GM19099 (cell line): Measurements from ENCODE around the gene SNAP25.

Source experiments
- POLR2A ChIP-seq: IDR thresholded peaks from 3 replicates; pipeline ENCODE4 v1.6.1; 2011; ENCODE audit warnings: low read depth; ENCODE audit not compliant: insufficient read length; ENCODE audit errors: extremely low read depth

SNAP25 gene

DNA sequence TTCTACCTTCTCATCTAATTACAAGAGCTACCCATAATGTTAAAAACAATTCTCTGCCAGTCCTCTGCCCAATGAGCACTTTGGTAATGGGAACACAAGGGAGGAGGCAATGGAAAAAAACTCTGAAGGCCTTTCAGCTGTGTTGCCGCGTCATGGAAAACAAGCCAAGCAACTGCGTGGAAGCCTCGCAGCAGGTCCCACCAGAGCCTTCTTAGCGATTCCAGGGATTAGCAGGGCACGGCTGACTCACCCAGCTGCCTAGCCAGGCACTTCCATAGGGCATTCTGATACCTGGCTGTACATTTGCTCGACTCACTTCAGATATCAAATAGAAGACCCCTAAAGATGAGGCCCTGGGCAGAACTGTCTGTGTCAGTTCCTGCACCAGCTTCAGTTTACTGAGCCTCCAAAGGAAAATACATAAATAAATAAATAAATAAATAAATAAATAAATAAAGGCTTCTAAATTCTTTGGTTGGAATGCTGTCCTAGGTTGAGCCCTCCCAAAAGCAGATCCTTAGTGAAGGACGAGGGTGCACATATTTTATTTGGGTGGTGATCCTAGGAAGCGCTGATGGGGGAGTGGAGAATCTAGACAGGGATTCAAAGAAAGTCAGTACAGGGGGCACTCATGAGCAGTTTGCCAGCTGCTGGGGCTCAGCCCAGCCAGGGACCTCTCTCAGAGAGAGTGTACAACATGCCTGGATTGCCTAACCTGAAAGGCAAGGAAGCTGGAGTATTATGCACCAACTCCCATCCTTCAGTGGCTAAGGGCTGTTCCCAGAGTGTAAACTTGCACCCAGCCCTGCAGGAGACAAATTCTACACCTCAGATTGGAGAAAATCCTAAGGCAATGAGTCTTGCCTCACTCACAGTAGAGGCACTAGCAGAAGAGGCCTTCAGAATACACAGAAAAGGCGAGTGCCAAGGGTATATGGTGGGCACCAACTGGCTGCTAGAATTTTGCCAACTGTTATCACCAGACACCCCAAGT, 18.2 kb downstream of the SNAP25 start:
- no peak for TF ChIP-seq POLR2A

DNA sequence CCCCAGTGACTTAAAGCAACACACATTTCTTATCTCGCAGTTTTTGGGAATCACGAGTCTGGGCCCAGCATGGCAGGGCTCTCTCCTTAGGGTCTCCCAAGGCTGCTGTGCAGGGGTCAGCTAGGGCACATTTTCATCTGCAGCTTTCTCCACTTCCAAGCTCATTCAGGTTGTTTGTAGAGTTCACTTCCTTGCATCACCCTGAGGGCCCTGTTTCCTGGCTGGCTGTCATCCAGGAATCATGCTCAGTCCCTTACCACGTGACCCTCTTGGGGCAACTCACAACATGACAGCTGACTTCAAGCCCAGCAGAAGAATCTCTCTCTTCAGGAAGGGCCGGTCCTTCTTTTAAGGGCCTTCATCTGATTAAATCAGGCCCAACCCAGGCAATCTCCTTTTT, 21.3 kb downstream of the SNAP25 start:
- TF ChIP-seq POLR2A, result no peak

DNA sequence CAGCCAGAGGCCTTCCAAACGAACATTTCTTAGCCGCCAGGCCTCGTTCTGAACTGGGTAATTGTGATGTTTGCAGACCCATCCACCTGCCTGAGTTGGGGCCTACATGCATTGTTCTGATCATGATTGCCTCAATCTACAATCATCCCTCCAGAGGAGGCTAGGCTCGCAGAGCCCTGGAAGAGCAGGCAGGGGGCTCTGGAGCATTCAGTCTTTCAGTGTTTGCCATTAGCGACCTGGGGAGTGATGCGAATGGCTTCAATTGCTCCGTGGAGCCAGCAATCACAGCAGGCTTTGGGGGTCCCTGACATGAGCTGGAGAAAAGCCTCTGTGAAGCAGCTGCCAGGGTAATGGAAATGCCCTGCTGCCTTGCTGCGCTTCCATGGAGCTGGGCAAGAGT, 22.0 kb downstream of the SNAP25 start:
- TF ChIP-seq POLR2A, result no peak

DNA sequence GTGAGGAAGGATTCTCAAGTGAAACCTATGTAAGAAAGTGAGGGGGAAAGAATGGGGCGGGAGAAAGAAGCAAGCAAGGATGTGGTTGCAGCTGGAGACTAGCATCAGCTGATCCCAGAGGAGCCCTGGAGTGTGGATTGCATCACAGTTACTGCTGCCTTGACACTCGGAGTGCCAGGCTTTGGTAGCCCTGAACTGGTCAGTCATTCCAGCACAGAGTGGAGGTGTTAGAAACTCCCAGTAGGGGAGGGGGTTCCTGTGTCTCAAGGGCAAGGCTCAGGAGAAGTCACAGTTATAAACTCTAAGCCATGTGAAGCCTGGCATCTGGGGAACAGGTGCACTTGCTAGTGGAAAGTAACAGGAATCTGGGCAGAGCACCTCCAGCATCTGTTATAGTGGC, 23.5 kb downstream of the SNAP25 start:
- TF ChIP-seq POLR2A, result no peak

DNA sequence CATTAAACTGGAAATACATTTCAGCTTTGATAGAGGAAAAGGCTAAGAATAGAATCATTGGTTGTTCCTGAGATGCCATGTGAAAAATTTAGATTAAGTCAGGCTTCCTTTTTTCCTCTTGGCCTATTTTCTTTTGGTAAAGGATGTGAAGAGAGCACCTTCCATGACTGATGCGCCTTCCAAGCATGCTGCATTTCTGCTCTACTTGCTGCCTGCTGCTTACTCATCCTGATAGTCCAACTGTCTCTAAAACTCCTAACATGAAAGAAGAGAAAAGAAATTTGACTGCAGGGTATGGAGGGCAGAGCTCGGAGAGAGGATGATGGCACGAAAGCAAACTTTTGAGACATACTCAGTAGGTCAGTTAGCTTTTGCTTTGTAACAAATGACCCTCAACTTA, 28.8 kb downstream of the SNAP25 start:
- TF ChIP-seq POLR2A, result no peak

DNA sequence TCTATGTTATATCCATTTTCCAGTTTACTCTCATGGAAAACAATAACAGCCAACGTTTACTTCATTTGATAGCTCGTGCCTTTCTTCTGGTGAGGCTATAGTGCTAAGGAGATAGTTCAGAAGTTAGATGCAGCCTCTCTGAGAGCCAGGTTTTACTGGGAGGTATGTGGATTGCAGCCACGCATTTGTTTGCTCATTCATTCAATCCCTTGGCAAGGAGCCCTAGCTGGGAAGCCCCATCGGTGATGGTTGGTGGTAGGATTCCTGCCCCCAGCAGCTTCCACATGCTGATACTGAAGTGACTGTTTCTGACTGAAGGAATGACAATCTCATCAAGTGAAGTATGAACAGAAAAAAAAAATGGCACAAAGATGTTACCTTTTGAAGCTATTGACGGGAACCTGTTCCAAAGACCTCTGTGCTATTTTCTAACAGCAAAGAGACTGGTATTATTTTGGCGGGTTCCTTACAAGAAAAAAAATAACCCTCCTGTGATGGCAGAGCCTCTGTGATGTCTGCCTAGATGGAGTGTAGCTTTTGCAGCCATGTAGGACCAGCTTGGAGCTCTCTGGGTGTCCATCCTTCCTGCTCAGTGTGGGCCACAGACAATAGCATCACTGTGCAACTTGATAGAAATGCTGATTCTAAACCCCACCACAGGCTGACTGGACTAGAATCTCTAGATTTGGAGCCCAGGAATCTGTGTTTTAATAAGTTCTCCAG, 30.6 kb downstream of the SNAP25 start:
- no peak for TF ChIP-seq POLR2A

DNA sequence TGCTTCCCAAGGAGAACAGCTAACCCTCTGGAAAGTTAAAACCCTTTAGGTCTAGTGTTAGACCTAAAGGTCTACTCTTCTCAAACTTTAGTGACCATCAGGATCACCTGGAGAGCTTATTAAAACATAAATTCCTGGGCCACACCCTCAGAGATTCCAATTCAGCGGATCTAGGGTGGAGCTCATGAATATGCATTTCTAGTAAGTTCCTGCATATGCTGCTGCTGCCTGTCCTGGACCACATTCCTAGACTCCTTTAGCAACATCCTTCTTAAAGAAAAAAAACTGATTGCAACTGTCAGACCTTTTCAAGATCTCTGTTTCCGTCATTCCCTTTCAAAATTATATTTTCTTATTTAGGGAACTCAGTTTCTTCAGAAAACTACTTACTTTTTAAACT, 31.2 kb downstream of the SNAP25 start:
- TF ChIP-seq POLR2A, result no peak

DNA sequence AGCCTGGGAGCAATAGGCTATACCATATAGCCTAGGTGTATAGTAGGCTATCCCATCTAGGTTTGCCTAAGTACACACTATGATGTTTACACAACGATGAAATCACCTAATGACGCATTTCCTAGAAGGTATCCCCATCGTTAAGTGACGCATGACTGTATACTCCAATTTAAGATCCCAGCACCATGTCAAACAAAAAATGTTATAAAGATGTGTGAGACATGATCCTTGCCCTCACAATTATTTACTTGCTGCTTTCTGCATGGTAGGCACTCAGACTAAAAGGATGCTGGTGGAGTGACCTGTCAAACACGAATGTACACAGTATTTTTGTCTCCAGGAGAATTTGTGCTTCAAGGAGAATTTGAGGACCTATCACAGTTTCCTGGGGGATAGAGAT, 32.3 kb downstream of the SNAP25 start:
- TF ChIP-seq POLR2A, result no peak

DNA sequence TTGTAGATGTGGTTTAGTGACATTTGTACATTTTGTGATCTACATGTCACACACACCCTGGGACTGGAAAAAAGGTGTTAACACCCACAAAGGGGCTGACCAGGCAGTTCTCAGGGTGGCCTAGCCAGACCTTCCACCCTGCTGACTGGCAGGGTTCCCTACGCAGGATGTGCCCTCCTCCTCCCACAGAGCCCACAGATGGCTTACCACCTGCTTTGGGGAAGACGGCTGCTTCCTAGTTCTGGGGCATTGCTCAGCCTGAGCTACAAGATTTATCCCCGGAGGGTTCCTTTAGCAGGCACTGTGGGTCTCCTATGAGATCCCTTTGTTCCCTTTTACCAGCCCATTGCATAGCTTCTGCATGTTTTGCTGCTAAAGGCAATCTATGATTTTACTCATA, 35.1 kb downstream of the SNAP25 start:
- TF ChIP-seq POLR2A, result no peak

DNA sequence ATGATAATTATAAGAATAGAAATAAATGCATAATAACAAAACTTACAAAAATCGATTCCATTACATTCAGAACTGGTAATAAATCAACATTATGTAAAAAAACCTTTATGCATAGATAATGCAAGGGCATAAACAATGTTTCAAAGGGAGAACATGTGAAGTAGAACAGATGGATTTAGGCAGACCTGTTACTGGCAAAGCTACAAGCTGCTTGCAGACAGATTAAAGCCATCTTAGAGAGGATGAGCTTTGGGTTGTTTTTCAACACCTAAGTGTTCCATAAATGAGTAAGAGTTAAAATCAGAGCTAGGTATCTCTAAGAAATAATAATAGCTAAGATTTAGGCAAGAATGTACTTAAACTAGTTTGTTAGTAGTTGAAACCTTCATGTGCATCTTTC, 37.2 kb downstream of the SNAP25 start:
- TF ChIP-seq POLR2A, result no peak

DNA sequence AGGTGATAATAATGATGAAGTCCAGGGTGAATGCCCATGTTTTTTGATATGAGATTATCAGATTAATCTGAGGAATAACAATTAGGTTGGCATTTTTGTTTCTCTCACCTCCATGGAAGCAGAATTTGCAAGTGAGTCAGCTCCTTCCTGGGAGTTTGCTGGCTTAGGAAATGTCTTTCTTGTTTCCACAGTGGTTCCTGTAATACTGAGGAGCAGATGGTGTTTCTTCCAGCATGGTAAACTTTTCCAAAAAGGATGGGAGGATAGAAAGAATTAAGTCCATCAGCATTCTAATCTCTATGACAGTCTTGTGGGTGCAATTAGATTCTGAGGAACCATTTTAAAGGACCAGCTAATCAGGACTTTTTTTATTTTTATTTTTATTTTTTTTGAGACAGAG, 40.5 kb downstream of the SNAP25 start:
- no peak for TF ChIP-seq POLR2A

DNA sequence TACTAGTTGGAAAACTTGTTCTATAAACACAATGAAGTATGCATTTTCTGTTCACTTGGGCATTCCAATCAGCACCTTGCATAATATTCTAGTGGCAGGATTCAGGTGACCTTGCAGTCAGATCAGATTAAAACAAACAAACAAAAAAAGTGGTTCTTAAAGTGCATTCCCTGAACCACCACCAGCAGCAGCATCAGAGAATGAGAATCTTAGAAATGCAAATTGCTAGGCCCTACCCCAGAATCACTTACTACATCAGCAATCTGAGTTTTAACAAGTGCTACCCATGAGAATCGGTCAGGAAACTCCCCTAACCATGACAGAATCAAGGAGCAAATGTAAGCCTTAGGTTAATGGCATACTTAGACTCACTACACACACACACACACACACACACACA, 41.7 kb downstream of the SNAP25 start:
- TF ChIP-seq POLR2A, result no peak

DNA sequence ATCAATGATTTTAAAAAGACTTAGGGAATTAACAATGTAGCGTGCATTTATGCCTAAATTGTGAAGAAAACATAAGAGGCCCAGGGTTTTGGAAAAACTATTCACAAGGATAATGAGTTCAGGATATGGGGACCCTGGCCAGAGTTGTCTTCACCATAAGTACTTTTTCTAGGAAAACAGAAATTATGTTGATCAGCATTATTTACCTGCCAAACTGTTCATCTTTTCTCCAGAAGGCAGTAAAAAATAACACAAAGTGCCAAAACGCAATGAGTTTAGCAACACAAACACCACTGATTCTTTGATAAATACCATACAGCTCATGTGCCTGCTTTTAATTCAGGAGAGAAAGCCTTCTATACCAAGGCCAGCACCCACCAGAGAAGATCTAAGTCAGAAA, 43.1 kb downstream of the SNAP25 start:
- no peak for TF ChIP-seq POLR2A

DNA sequence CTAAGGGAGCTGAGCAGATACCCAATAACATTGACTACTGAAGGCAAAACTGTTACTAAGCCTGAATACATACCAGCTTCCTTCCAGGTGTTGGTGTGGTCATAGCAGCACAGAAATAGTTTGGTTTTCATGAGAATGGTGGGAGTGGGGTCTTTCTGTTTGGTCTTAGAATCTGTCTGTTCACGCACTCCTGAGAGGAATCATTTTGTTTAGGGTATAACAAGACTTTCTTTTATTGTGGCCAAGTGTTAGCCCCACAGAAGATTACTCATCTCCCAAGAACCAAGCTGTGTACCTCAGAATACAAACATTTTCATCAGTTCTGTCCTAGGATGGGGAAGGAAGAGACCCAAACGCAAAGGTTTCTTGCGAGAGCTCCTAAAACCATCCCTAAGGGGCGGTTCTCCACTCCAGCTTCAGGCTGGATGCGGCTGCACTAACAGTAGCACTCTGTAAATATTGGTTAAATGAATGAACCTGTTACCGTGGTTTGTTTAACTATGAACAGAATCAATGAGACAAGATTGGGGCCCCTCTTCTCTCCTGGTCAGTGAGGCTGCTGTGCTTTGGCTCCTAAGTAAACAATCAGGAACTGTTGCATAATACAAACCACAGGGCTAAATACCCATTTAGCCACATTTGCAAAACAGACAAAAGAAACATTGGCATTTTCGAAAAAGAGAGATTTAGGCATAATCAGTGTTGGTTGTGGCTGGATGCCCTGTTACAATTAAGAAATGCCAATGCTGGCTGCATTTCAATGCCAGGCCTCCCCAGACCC, 44.9 kb downstream of the SNAP25 start:
- TF ChIP-seq POLR2A, result no peak

DNA sequence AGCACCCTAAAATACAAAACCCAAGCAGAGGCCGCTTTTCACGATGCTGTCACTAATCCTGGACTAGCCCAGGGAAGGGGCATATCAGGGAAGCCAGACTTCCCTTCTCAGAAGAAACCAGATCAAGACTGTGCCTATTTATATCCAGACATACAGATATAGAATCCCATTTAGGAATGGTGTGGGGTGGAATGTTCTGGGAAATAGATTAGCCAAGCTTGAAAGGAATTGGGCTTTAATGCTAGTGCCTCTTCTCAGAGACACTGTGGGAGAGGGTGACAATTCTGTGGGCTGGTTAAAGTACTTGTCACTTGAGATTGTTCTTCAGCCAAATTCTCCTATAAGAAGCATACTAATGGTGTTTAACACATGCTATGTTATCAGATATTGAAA, 45.5 kb downstream of the SNAP25 start:
- no peak for TF ChIP-seq POLR2A

DNA sequence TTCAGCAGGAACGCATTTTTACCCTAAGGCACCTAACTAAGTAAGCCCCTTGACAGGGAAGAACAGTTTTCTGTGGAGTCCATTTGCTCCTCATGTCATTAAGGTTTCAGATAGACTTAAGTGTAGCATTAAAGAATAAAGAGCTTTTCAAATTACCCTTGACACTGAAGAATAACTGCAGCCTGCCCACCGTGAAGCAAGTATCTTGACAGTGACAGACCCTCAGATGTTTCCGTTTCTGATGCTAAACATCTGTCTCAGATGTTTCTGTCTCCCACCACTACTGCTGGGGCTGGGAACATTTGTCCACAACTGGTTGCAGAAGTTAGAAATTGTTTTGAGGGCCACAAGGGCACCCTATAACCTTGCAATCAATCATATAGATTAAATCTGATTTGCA, 50.0 kb downstream of the SNAP25 start:
- TF ChIP-seq POLR2A, result no peak

DNA sequence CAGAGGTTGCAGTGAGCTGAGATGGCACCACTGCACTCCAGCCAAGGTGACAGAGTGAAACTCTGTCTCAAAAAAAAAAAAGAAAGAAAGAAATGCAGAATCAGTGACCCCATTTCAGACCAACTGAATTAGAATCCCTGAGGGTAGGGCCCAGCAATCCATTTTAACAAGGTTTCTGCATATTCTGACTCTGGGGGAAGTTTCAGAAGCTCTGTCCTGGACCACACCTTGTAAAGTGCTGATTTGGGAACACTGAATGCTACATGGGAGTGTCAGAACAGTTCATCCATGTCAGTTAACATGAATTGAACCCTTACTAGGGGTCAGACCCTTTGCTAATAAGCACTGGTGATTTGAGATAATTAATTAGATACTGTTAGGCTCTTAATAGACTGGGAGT, 52.0 kb downstream of the SNAP25 start:
- TF ChIP-seq POLR2A, result no peak
